ENCODE results near the gene SLC39A3.

The SLC39A3 gene

GRCh38 chr19:2769218-2769617, 29.4 kb upstream of the SLC39A3 start:
- no peak for TF ChIP-seq CTCF (IDR thresholded peaks at IDR 0.05)
- peaks cover 9% of the 10 kb centered on the region for H3K36me3 Mint-ChIP-seq (ENCODE audit: low read depth)
- H3K27me3 Mint-ChIP-seq (ENCODE audit: low read depth, poor library complexity) = no peaks in the 10 kb centered on the region
- H3K9me3 Mint-ChIP-seq = no peaks in the 10 kb centered on the region
- DNase-seq = no peak
- no peaks in the 10 kb centered on the region for H3K4me1 Mint-ChIP-seq
- H3K4me3 Mint-ChIP-seq = no peak overlapping the region
- no peak overlapping the region for H3K27ac Mint-ChIP-seq

GRCh38 chr19:2768365-2769132, 28.7 kb upstream of the SLC39A3 start:
- no peak overlapping the region for H3K4me3 Mint-ChIP-seq
- no peak for TF ChIP-seq CTCF (IDR thresholded peaks at IDR 0.05)
- peaks cover 8% of the 10 kb centered on the region for H3K36me3 Mint-ChIP-seq (ENCODE audit: low read depth)
- no peaks in the 10 kb centered on the region for H3K4me1 Mint-ChIP-seq
- no peaks in the 10 kb centered on the region for H3K9me3 Mint-ChIP-seq
- no peaks in the 10 kb centered on the region for H3K27me3 Mint-ChIP-seq (ENCODE audit: low read depth, poor library complexity)
- H3K27ac Mint-ChIP-seq = no peak overlapping the region
- no peak for DNase-seq

- H3K9me3 Mint-ChIP-seq = no peaks in the 10 kb centered on the region
- H3K4me3 Mint-ChIP-seq = no peak overlapping the region
- peaks cover 8% of the 10 kb centered on the region for H3K36me3 Mint-ChIP-seq (ENCODE audit: low read depth)
- no peaks in the 10 kb centered on the region for H3K27me3 Mint-ChIP-seq (ENCODE audit: low read depth, poor library complexity)
- TF ChIP-seq CTCF (IDR thresholded peaks at IDR 0.05) = no peak
- no peak overlapping the region for H3K27ac Mint-ChIP-seq
- no peak for DNase-seq
- H3K4me1 Mint-ChIP-seq = no peaks in the 10 kb centered on the region
Observed at GRCh38 chr19:2767688-2768087, 27.9 kb upstream of the SLC39A3 start.

GRCh38 chr19:2766594-2767372, 27.0 kb upstream of the SLC39A3 start:
- no peak overlapping the region for H3K27ac Mint-ChIP-seq
- H3K36me3 Mint-ChIP-seq (ENCODE audit: low read depth) = peaks cover 4% of the 10 kb centered on the region
- H3K27me3 Mint-ChIP-seq (ENCODE audit: low read depth, poor library complexity) = no peaks in the 10 kb centered on the region
- H3K4me1 Mint-ChIP-seq = no peaks in the 10 kb centered on the region
- TF ChIP-seq CTCF (IDR thresholded peaks at IDR 0.05) = no peak
- DNase-seq = no peak
- H3K4me3 Mint-ChIP-seq = no peak overlapping the region
- H3K9me3 Mint-ChIP-seq = no peaks in the 10 kb centered on the region

- no peak for TF ChIP-seq CTCF (IDR thresholded peaks at IDR 0.05)
- Mint-ChIP-seq H3K36me3 (ENCODE audit: low read depth) (peaks cover 4% of the 10 kb centered on the region), H3K27me3 (ENCODE audit: low read depth, poor library complexity) (no peaks in the 10 kb centered on the region), H3K4me3 (no peak overlapping the region), H3K9me3 (no peaks in the 10 kb centered on the region), H3K27ac (no peak overlapping the region), H3K4me1 (no peaks in the 10 kb centered on the region)
- DNase-seq = no peak
Observed at GRCh38 chr19:2765376-2765775, 25.6 kb upstream of the SLC39A3 start.

All from nephron progenitor cell (in vitro differentiated cells).